Lower lobe of right lung (tissue), 2 donors: Measurements from ENCODE around the gene MS4A10. TPM values are rescaled to one million over a fixed set of nuclear protein-coding genes. Genes with fewer than 3 reads are reported as not detected.

ENCODE experiments used
- ATAC-seq, 2 donors: fragments of 200-7000 bp; cut with Tn5 transposase; one replicate each; pipeline ENCODE4 v1.9.1; 2020 to 2022; ENCODE audit warnings: mild to moderate bottlenecking in 2 of 2, moderate library complexity in 2 of 2
- DNase-seq: peaks from one replicate; pipeline ENCODE4 v3.0.0-alpha.2; 2020
- H3K27ac ChIP-seq: fragments of 200-600 bp; one replicate; pipeline ENCODE4 v1.8.0; 2022
- H3K27me3 ChIP-seq: fragments of 200-600 bp; one replicate; pipeline ENCODE4 v1.8.0; 2022; ENCODE audit warnings: low read depth
- H3K36me3 ChIP-seq: fragments of 200-600 bp; one replicate; pipeline ENCODE4 v1.8.0; 2022; ENCODE audit warnings: mild to moderate bottlenecking
- H3K4me1 ChIP-seq: fragments of 200-600 bp; one replicate; pipeline ENCODE4 v1.8.0; 2022
- H3K4me3 ChIP-seq: fragments of 200-600 bp; one replicate; pipeline ENCODE4 v1.8.0; 2022; ENCODE audit warnings: mild to moderate bottlenecking
- H3K9me3 ChIP-seq: fragments of 200-600 bp; one replicate; pipeline ENCODE4 v1.8.0; 2022
- CTCF ChIP-seq: fragments of 200-600 bp; IDR thresholded peaks from one replicate; pipeline ENCODE4 v1.8.0; 2022; ENCODE audit warnings: antibody characterized with exemption, mild to moderate bottlenecking
- intact Hi-C: fragments of 100-400 bp; cut with DNase I; formaldehyde crosslinking; loops from one replicate; pipeline ENCODE4 v1.11.0; 2022
- total RNA-seq: library from RNA; stranded (reverse); fragmentation: NEBNext Ultra II Directional; extraction: Animal tissue kit (Norgen Biotek cat#: 25700); gene quantifications from one replicate; pipeline ENCODE4 v1.2.1, GENCODE V29; 2021
- donor health status: DM: no; HTN: yes; CAD: no; lungs with severe emphysema.

The MS4A10 gene
- total RNA-seq, 1 donor from 2014 or later: not detected

- Histone ChIP-seq H3K36me3 (no peaks in the 10 kb centered on the region), H3K27me3 (peaks cover 10% of the 10 kb centered on the region), H3K4me1 (peaks cover 12% of the 10 kb centered on the region), H3K4me3 (no peak overlapping the region), H3K9me3 (no peaks in the 10 kb centered on the region), H3K27ac (no peak overlapping the region)
- intact Hi-C loops: no loop called here
- ATAC-seq (no peak), DNase-seq (no peak)
- no peak for TF ChIP-seq CTCF
These were observed 51.9 kb downstream of the MS4A10 start for GRCh38 chr11:60836866-60837515.

- no peaks in the 10 kb centered on the region for H3K36me3 ChIP-seq
- H3K4me1 ChIP-seq: peaks cover 19% of the 10 kb centered on the region
- no peak overlapping the region for H3K4me3 ChIP-seq
- ATAC-seq (no peak), DNase-seq (no peak)
- no peak for TF ChIP-seq CTCF
- H3K27ac ChIP-seq: no peak overlapping the region
- H3K27me3 ChIP-seq: peaks cover 9% of the 10 kb centered on the region
- H3K9me3 ChIP-seq: no peaks in the 10 kb centered on the region
- intact Hi-C loops: no loop called here
These were observed 53.0 kb downstream of the MS4A10 start for GRCh38 chr11:60838132-60838531.

- H3K4me3 ChIP-seq: peak overlapping the region; percentile 98
- H3K27me3 ChIP-seq: no peaks in the 10 kb centered on the region
- no peaks in the 10 kb centered on the region for H3K36me3 ChIP-seq
- DNase-seq (no peak), ATAC-seq (peak in 1 of 2 donors; percentile 4)
- intact Hi-C loops: no loop called here
- H3K27ac ChIP-seq: peak overlapping the region; percentile 85
- H3K4me1 ChIP-seq: peaks cover 36% of the 10 kb centered on the region
- no peaks in the 10 kb centered on the region for H3K9me3 ChIP-seq
- no peak for TF ChIP-seq CTCF
These were observed 55.6 kb downstream of the MS4A10 start for GRCh38 chr11:60840470-60841430.

GRCh38 chr11:60841797-60842667 lies 56.9 kb downstream of the MS4A10 start, which contains the start of gene CCDC86:
Gene CCDC86, plus strand, starts transcription at chr11:60842113. Its CDS starts 12 bp downstream, at chr11:60842125.
- ATAC-seq: peak; percentile 97 to 98
- intact Hi-C loops: no loop called here
- no peak for TF ChIP-seq CTCF

More at GRCh38 chr11:60841797-60842667, 56.9 kb downstream of the MS4A10 start, which contains the start of gene CCDC86:
- Histone ChIP-seq H3K36me3 (no peaks in the 10 kb centered on the region), H3K4me1 (peaks cover 36% of the 10 kb centered on the region), H3K27ac (peak within 1 kb of the TSS; percentile 85), H3K9me3 (no peaks in the 10 kb centered on the region), H3K27me3 (no peaks in the 10 kb centered on the region), H3K4me3 (peak within 1 kb of the TSS; percentile 98)
- peak; percentile 96 for DNase-seq
